Activated CD4-positive, alpha-beta T cell treated with anti-CD3 and anti-CD28 coated beads for 4 hours (primary cell): ENCODE results near the gene TMEM273.

Experiments used
- DNase-seq, 2 donors: peaks; one replicate each; pipeline ENCODE4 v3.0.0-alpha.2; 2020

TMEM273 gene

DNA sequence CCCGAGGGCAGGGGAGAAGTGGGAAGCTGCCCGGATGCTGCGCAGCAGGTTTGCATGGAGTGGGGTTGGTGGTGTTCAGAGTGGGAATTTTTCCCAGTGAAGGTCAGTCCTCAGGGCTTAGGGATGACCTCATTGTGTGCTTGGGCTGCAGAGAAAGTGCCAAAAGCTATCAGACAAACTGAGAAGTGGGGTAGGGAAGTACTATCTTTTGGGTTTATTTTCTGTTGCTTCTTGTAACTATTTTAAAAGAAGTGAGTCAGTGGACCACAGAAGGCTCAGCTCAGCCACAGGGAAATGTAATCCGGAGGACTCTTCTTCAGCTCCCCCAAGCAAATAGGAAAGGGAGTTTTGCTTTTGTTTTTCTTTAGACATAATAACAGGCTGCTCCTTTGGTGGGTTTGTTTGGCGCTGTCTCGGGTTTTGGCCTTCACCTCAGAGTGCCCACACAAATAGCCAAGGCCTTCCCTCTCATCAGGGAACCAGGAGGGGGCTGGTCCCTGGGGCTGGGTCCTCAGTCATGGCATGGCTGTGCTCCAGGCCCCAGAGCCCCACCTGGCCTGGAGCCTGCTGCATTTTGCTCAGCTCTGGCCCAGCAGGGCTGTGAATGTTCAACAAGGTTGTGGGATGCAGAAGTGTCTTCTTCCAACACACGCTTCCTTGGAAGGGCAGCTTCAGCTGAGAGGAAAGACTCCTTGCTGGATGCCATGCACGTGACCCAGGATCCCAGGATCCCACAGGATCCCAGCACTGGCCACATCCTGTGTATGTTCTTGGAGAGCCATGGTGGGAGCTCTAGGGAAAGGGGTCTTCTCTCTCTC, 49.0 kb downstream of the TMEM273 start:
- no peak for DNase-seq

DNA sequence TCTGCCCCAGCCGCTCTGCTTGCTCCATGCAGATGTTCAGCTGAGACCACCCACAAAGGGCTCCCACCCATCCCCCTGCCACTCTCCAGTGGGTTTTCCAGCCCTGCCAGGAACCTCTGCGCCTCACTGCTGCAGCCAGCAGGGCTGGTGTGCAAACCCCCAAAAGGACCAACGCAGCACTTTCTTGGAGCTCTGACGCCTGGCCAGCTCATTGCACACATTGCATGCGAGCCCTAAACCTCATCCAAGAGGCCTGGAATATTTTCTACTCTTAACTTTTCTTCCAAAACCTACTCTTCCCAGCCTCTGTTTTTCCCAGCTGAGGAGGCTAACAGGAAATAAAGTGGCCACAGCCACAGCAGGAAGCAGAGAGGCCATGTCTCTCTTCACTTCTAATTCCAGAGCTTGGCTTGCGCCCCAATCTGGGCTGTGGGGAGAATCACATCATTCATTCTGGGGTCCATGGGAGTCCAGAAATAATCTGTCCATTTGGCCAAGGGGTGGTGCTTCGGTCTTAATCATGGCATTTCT, 49.8 kb downstream of the TMEM273 start:
- no peak for DNase-seq

DNA sequence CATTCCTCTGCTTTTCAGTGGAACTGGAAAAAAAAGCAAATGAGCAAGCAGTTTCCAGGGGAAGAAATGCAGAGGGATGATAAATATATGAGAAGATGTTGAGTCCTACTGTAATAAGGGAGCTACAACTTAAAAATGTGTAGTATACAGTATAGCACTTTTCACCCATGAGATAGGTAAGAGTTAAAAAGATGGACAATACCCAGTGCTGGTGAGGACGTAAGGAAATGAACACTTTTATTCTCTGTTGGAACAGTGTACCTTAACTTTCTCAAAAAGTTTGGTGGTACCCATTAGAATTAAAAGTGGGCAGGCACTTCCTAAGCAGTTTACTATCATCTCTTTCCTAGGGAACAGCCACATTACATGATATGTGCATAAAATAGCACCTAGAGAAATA, 51.7 kb downstream of the TMEM273 start:
- no peak for DNase-seq

DNA sequence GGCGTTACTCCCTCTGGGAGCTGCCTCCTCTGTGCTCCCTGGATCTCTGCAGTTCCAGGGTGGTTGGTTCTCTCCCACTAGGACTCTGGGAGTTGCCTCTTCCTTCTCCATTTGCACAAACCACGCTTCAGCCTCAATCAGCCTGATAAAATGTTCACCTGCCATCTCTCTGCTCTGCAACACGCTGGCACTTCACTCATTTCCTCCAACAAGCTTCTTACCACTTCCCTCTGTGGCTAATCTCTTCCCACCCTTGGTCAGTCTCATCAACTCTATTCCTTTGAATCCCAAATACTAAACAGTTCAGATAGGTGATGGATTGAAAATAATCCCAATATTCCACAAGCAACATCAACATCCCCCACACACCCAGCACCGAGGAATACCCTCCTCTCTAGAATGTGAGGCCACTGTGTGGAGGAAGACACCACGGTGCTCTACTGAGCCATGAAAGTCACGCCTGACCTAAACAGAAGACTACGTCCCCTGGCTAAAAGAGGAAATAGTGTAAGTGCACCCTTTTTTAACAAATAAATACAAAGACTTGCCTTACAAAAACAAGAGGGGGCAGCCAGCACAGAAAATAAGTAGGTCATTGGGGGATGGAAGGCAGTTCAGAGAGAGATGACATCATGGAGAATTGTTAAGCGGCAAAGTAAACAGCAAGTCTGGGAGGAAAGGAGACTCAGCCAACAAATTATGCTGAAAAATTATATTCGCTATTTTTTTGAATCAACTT, 52.4 kb downstream of the TMEM273 start:
- no peak for DNase-seq

DNA sequence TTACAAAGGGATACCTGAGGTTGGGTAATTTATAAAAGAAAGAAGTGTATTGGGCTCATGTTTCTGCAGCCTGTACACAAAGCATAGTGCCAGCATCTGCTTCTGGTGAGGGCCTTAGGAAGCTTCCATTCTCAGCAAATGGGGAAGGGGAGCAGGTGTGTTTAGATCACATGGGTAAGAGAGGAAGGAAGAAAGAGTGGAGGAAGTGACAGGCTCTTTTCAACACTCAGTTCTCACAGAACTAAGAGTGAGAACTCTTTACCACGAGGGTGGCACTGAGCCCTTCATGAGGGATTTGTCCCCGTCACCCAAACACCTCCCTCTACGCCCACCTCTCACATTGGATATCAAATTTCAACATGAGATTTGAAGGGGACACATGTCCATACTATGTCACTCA, 53.9 kb downstream of the TMEM273 start:
- DNase-seq: no peak

DNA sequence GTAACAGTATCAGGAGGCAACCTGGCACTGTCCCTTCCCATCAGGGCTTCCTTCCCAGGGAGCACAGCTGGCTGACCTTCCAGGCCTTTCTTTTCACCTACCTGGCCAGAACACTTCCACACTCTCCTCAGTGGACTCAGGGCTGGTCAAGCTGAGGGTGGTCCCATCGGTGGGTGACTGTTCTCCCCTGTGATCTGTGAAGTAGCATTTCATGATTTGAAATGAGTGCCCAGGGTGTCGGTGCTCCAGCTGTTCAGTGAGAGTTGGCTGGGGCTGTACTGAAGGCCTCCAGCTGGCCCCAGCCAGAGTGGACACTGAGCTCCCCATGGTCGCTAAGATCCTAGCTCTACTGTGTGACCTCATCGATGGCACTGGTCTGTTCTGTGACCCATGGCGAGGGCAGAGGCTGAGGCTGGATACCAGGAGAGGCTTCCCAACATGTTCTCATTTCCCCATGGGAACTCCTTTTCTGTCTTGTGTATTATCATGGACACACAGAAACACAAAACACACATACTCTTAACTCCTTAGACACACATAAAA, 54.4 kb downstream of the TMEM273 start, which contains the start of gene FAM170B:
TSS of gene FAM170B (minus strand) at position 316 of the 543 bp plus-strand sequence. CDS start at position 213, 103 bp downstream.
- no peak for DNase-seq

DNA sequence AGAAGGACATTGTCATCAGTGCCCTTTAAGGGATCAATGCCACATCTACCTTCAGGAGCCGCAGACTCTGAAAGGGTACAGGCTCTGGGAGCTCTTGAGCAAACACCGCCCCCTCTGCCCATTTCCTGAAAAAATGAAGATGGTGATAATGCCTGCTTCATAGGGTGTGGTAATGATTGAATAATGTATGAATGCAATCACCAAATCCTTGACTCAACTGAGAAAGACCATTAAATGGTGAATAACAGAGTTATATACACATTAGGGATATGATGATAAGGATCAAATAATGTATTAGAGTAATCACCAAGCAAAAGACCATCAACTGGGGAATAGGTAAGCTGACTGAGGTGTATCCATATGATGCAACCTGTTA, 55.8 kb downstream of the TMEM273 start:
- no peak for DNase-seq

DNA sequence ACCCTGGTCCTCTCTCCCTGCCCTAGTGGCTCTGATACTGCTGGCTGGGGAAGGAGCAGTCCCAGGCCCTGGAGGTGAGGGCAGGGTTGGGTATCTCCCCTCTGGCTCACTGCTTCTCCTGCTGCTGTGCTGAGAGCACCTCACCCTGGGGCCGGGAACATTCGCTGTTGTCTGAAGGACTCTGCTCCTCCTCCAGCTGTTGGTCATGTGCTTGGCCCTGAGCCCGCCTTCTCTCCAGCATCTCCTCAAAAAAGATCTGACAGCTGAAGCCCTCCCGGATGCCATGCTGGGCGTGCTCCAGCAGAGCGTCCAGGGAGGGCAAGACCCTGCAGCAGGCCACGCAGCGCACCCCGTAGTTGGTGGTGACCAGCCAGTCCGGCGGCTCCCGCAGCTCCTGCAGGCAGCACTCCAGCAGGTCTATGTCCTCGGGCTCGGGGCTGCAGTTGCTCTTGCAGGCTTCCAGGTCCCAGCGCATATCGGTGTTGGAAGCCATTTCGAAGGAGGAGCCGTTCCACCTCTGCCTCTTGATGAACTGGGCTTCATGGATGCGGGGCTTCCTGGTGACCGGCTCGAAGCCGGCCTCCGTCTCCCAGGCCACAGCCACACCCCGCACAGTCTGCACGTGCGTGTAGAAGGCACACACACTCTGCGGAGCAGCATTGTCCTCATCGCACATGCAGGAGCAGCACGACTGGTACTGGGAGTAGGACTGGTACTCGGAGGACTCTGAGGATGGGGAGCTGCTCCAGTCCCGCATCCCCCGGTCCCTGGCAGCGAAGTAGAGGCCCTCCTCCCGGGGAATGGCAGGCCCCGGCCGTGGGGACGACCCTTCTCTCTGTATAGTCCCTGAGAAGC, 56.5 kb downstream of the TMEM273 start:
- no peak for DNase-seq

DNA sequence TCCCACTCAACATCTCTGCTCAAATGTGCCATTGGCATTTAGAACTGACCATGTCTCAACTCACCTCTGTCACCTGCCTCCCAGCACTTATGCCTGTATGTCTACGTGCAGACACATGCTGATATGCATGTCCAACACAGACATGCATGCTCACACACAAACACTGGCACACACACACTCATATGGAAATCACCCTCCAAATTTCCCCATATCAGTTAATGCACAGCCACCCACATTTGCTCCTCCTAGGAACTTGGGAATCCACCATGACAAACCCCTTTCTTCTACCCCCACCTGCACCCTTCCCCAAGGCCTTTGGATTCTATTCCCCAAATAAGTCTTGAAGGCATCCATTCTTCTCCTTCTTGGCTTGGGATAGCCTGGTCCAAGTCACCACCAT, 58.8 kb downstream of the TMEM273 start:
- DNase-seq: no peak

DNA sequence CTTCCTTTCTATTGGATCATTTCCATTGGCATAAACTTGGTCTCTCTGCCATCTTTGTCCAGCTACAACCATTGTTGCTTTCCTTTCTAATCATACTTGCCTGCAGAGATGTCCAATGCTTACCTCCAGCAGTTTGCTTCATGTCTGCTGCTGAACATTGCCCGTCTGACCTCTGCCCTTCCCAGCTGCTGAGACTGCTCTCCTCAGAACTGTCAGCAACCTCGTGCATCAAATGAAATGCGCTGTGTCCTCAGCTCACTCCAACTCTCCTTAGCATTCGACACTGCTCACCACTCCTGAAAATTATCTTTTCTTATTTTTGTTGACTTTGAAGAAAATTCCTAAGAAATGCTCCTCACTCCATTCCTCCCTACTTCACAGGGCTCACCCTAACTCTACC, 59.3 kb downstream of the TMEM273 start:
- DNase-seq: no peak

DNA sequence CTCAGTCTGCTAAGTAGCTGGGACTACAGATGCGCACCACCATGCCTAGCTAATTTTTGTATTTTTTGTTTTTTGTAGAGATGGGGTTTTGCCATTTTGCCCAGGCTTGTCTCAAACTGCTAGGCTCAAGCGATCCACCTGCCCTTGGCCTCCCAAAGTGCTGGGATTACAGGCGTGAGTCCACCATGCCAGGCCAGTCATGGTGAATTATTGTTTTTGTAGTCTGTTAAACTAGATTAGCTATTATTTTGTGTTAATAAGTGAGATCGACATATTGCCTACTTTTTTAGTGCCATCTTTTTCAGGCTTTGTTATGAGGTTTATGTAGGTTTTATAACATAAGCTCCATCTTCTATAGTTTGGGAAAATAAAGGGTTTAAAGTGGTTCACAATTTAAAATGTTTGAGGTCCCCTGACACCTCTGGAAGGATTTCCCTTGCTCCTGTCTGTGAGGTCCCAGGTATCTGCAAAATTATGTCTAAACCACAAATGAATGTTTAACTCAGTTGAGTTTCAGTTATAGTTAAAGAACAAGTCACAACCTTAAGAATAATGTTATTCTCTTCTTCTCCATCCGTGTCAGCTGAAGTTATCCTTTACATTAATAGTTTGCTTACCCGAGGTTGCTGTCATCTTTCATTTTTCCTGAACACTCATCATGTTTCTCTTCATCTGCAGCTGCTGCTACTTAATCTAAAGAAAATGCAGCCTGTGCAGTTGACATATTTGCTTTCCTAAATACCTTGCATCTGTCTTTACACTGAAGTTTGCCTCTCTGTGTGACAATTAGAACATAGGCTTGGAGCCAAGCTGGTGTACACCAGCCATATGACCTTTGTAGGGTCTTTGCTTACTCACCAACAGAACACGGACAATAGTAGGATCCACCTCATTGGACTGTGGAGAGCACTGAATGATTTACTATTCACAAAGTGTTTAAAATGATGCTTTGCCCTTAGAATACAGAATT, 63.9 kb downstream of the TMEM273 start:
- DNase-seq: no peak

DNA sequence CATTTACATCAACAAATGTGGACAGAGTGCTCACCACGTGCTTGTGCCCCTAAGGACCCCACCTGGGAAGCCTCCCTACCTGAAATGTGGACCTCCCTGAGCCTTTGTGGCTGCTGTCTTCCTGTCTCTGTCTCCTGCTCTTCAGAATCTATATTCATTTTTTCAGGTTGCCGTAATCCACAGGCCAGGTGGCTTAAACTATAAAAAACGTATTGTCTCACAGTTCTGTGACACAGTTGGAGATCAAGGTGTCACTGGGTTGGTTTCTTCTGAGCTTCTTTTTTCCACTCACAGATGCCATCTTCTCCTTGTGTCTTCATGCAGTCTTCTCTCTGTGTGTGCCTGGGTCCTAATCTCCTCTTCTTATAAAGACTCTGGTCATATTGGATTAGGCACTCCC, 67.3 kb downstream of the TMEM273 start:
- DNase-seq: no peak

DNA sequence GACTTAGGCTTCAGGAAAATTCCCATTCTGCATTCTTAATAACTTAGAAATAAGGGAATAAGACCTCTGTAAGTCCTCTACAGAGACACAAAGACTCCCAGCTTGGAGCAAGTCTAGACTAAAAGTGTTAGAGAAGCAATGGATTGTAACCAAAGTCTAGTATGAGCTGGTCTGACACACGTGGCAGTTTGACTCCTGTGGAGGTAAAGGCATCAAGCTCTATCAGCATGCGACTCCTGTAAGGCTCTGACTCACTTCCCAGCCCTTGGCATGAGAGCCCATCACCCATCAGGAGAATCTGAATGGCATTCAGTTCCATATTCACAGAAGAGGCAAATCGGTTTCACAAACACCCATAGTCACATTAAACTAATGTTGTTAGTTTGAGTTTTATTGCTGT, 68.4 kb downstream of the TMEM273 start:
- DNase-seq: no peak

DNA sequence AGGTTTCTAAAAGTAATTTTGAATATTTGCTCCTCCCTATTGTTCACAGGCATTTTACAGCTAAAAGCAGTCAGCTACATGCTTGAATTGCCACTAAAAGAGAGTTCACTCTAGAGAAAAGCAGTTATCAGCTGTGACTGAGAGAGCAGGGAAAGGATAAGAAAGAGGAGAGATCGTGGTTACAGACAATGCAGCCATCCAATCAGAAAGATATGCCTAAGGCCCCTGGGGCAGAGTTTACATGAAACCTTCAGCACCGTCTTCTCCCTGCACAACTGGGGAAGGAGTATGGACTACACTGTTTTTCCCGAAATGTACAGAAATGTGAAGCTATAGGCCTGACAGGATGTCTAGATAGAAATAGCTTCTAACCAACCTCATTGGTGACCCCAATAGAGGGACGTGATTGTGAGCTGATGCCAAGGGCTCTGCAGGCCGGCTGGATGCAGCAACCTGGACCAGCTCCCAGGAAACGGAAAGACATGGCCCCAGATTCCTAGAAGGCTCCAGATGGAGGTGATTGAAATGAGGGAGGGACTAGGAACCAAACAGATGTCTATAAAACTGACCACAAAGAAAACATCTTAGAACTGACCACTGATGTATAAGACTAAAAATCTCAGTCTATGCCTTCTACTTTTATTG, 69.6 kb downstream of the TMEM273 start:
- DNase-seq: no peak

DNA sequence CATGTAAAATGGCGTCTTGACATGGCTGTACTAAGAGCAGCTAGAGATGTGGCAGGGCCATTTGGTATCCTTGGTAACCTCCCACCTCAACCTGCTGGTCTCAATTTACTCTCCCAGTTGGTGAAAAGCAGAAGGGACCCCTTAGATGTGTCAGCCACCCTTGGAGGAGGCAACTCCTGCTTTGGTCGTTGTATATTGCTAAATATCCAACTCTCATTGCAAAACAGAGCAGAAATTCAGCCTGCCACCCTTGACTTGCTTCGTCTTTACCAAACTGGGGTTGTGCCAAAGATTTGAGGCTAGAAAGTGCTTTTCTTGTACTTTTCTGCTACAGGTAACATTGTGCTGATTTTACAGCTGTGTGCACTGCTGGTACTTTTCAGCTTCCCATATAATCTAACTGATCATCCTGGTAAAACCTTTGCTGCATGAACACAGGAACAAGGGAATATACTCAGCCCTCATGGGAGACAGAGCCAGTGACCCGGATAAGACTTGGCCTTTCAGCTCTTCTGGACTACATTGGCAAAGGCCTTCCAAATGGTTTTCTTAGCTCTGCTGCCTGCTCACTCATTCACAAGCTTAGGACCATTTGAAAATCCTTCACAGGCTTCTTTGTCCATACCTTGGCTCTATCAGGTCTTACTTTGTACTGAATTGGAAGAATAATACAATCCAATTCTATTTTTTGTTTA, 70.7 kb downstream of the TMEM273 start:
- DNase-seq: no peak

DNA sequence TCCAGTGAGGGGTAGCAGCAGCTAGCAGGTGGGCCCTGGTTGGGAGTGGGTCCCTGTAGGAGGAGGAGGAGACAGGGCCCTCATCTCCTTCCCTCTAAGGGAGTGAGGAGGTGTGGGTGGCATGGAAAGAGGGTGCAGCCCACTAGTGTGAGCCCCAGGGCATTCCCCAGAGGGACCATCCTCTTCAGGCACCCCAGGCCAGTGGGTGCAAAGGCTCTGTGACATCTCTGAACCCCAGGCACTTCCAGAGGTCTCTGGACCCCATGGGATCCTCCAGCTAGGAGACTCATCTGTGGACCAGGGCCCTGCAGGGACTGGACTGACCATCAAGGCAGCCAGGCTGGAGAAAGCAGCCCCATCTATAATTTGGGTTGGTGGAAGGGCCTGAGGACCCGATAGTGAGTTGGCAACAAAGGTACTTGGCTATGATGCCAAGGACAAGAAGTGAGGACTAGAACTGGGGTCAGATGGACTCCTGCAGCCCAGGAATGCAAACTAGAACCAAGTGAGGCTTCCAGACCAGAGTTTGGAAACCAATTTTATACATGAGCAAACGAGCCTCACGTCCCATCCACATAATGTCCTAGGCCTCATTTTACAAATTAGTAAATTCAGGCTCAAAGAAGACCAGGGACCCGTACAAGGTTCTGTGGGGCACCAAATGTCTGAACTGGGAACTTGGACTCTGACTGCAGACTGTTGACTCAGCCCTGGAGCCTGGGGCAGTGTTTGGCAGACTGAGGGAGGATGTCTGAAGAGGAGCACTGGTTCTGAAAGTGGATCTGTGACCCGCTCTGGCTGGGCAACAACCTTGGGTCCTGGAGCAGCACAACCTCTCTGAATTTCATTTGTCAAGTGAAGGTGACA, 71.4 kb downstream of the TMEM273 start:
- no peak for DNase-seq

DNA sequence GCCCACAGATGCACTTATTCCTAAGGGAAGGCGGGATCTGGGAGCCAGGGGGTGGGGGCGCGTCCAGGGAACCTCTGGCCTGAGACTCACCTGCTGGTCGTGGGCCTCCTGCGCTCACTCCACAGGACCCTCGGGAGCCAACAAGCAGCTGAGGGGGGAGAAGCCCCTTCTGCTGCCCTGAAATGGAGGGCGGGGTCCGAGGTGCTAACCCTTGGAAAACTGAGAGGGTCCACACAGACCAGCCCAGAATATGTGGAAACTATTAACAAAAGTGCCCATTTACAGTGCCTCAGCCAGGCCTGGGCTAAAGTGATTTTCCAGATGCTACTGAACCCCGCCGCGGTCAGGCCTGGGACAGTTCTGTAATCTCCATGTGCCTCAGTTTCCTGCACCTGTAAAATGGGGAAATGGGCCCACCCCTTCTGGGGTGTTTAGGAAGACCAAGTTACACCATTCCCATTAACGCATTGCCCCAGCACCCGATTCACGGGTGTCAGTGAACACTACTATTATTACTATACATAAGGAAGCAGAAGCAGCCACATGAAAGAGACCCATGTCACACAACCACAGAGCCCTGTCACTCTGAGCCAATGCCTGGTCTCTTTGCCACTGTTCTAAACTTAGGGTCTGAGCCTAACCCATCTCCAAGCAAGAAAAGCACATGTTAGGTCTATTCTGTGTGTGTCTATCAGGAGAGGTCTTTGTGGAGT, 72.2 kb downstream of the TMEM273 start:
- no peak for DNase-seq

DNA sequence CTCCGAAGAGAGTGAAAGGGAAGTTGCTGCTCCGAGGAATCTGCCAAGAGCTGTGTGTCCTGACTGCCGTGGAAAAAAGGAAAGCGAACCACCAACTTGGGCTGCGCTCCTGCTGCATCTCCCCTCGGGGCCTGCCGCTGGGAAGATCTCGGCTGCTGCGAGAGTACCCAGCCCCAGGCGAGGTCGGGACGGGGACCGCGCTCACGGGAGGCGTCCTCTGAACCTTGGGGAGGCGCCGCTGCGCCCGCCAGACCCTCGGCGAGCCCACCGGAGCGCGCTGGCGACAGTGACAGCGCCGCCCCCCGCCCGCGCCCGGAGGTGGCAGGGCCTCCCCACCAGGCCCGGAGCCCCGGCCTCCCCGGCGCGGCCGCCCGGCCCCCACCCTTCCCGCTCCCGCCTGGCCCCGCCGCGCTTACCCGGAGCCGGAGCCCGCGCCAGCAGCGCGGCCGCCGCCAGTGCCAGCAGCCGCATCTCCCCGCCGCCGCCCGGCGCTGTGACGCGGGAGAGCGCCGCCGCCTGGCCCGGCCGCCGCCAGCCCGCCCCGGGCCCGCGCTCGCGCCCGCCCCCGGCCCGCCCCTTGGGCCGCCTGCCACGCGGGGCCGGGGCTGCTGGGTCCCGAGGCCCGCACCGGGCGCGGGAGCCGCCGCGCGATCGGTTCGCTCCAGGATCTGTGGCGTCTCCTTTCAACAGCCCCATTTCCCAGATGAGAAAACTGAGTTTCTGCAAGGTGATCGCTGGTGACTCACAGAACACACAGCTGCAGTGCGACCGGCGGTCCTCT, 73.0 kb downstream of the TMEM273 start, which contains the start of gene VSTM4:
TSS of gene VSTM4 (minus strand) at position 508 of the 781 bp plus-strand sequence. CDS start at position 471, 37 bp downstream.
- no peak for DNase-seq
